Ovary (tissue), 9 donors: ENCODE measurements around the gene ZSCAN5A. TPM values are rescaled to one million over a fixed set of nuclear protein-coding genes. Genes with fewer than 3 reads are reported as not detected.
"Not testable (repeated sequence)": the region's sequence is repeated elsewhere in the genome, so short reads cannot be mapped to it uniquely, and the experiment has no call there.

Experiments
- DNase-seq, 5 donors: peaks; one replicate each; pipeline ENCODE4 v3.0.0-alpha.2; 2019 to 2020
- H3K27ac ChIP-seq, 2 donors: fragments of 200-600 bp; one replicate each; pipeline versions ENCODE4 v1.5.1 to v1.8.0; 2019 to 2022
- H3K27me3 ChIP-seq: fragments of 200-600 bp; one replicate; pipeline ENCODE4 v1.8.0; 2022
- H3K36me3 ChIP-seq: fragments of 200-600 bp; sonication (generic); one replicate; pipeline ENCODE4 v1.5.1; 2019
- H3K4me1 ChIP-seq: one replicate; pipeline ENCODE4 v1.8.1; 2013; ENCODE audit warnings: mild to moderate bottlenecking, moderate library complexity; ENCODE audit not compliant: insufficient read depth
- H3K4me3 ChIP-seq: fragments of 200-600 bp; sonication (generic); one replicate; pipeline ENCODE4 v1.5.1; 2017
- H3K9me3 ChIP-seq, 2 donors: fragments of 200-600 bp in 1 of 2; sonication (generic) in 1 of 2; one replicate each; pipeline versions ENCODE4 v1.5.1 to v1.8.1; 2013 to 2019; ENCODE audit warnings: mild to moderate bottlenecking in 1 of 2, moderate library complexity in 1 of 2
- CTCF ChIP-seq, 3 donors: fragments of 450-650 bp in 2 of 3; fragments of 200-600 bp in 1 of 3; IDR thresholded peaks; one replicate each; pipeline versions ENCODE4 v1.5.1 to v1.8.0; 2016 to 2022; ENCODE audit warnings: antibody characterized with exemption in 3 of 3, mild to moderate bottlenecking in 1 of 3
- EP300 ChIP-seq: sonication (generic); formaldehyde crosslinking; IDR thresholded peaks from one replicate; pipeline ENCODE4 v1.6.1; 2017; ENCODE audit warnings: antibody characterized with exemption
- POLR2A ChIP-seq: fragments of 450-650 bp; IDR thresholded peaks from one replicate; pipeline ENCODE4 v1.6.1; 2017; ENCODE audit warnings: antibody characterized with exemption, mild to moderate bottlenecking, moderate library complexity
- WGBS, 3 donors: extraction: QIAGEN DNeasy Blood & Tissue Kit in 1 of 3; methylation state at CpG; one replicate each; pipeline versions ENCODE4 v1.1.5 to v1.1.7; 2013 to 2017; 5-methylcytosine and 5-hydroxymethylcytosine counted together
- intact Hi-C, 4 donors: fragments of 100-400 bp; cut with DNase I; formaldehyde crosslinking; loops; one replicate each; pipeline versions ENCODE4 v1.11.0 to v1.15.1; 2022 to 2023
- polyA plus RNA-seq, 2 donors: library from polyadenylated mRNA; stranded (reverse); fragments of 200-250 nt in 1 of 2; fragments of 350-450 nt in 1 of 2; fragmentation: Illumina TruSeq in 1 of 2; extraction: RNeasy Lipid Tissue Mini Kit (QIAGEN cat#74804) in 1 of 2; gene quantifications; one replicate each; pipeline ENCODE4 v1.2.3, GENCODE V29; 2013 to 2014
- total RNA-seq, 7 donors: library from RNA; depleted of rRNA in 2 of 7; stranded (reverse); fragments of >200 nt in 2 of 7; fragmentation: NEBNext Ultra II Directional in 3 of 7; extraction: Animal tissue kit (Norgen Biotek cat#: 25700) in 3 of 7; gene quantifications; one replicate each; pipeline versions ENCODE4 v1.1.0 to v1.2.4, GENCODE V29; 2016 to 2023
- donor health status: DM: no; HTN: no; CAD: no; lungs with moderate emphysema.
- donor health status: DM: no; HTN: no; CAD: no.
- donor health status: Bipolar disorder and iron deficiency.
- donor health status: DM: yes; HTN: yes; CAD: no.
- donor health status: DM: no; HTN: no; CAD: no.
- donor health status: DM: yes; HTN: yes; CAD: no.

Gene ZSCAN5A
- total and polyA plus RNA-seq, 9 donors: 4.6 to 25.7 (median 11.5) TPM

GRCh38 chr19:56266051-56266450 lies 48.6 kb downstream of the ZSCAN5A start:
- Histone ChIP-seq H3K36me3 (no peaks in the 10 kb centered on the region), H3K4me1 (no peaks in the 10 kb centered on the region), H3K27me3 (no peaks in the 10 kb centered on the region), H3K9me3 (no peaks in the 10 kb centered on the region), H3K4me3 (no peak overlapping the region), H3K27ac (no peak overlapping the region)
- no peak for TF ChIP-seq POLR2A
- TF ChIP-seq EP300: no peak
- no peak for TF ChIP-seq CTCF (IDR thresholded peaks at IDR 0.05)
- 4 to 56% (median 52%) methylated on average over 3 of the region's 3 CpGs for WGBS, 3 donors
- no peak for DNase-seq
- intact Hi-C loops: no loop called here

- H3K27me3 ChIP-seq: no peaks in the 10 kb centered on the region
- no peaks in the 10 kb centered on the region for H3K9me3 ChIP-seq
- no peak overlapping the region for H3K27ac ChIP-seq
- TF ChIP-seq POLR2A: no peak
- TF ChIP-seq EP300: no peak
- TF ChIP-seq CTCF (IDR thresholded peaks at IDR 0.05): no peak
- no peaks in the 10 kb centered on the region for H3K36me3 ChIP-seq
- no peaks in the 10 kb centered on the region for H3K4me1 ChIP-seq
- WGBS, 3 donors: 93 to 96% (median 94%) methylated on average over 5 of the region's 5 CpGs
- no peak overlapping the region for H3K4me3 ChIP-seq
- intact Hi-C loops: no loop called here
- no peak for DNase-seq
Measured at GRCh38 chr19:56263319-56263718, 51.3 kb downstream of the ZSCAN5A start.

- DNase-seq, H3K27me3 ChIP-seq, H3K4me1 ChIP-seq, H3K36me3 ChIP-seq, intact Hi-C loops, H3K4me3 ChIP-seq, H3K9me3 ChIP-seq, H3K27ac ChIP-seq: not testable (repeated sequence)
- WGBS, 3 donors: 92 to 94% (median 94%) methylated on average over 6 of the region's 6 CpGs
Measured at GRCh38 chr19:56261932-56262331, 52.7 kb downstream of the ZSCAN5A start.

- Histone ChIP-seq H3K4me3 (no peak overlapping the region), H3K27ac (no peak overlapping the region), H3K9me3 (no peaks in the 10 kb centered on the region), H3K27me3 (no peaks in the 10 kb centered on the region), H3K36me3 (no peaks in the 10 kb centered on the region), H3K4me1 (no peaks in the 10 kb centered on the region)
- intact Hi-C loops: no loop called here
- DNase-seq: no peak
- no peak for TF ChIP-seq POLR2A
- no peak for TF ChIP-seq CTCF (IDR thresholded peaks at IDR 0.05)
- TF ChIP-seq EP300: no peak
Measured at GRCh38 chr19:56261145-56261544, 53.5 kb downstream of the ZSCAN5A start.

GRCh38 chr19:56258272-56258671 lies 56.4 kb downstream of the ZSCAN5A start:
- Histone ChIP-seq H3K4me3 (no peak overlapping the region), H3K27me3 (no peaks in the 10 kb centered on the region), H3K27ac (no peak overlapping the region), H3K36me3 (no peaks in the 10 kb centered on the region), H3K4me1 (no peaks in the 10 kb centered on the region), H3K9me3 (no peaks in the 10 kb centered on the region)
- intact Hi-C loops: loop anchor here in 2 of 4 donors (10.0 kb wide), 2 partner anchors 87 to 183 kb away; no protein-coding TSS in a partner anchor
- TF ChIP-seq EP300 (no peak), CTCF (IDR thresholded peaks at IDR 0.05) (no peak), POLR2A (no peak)
- WGBS, 3 donors: 86 to 90% (median 87%) methylated on average over 12 of the region's 12 CpGs
- DNase-seq: no peak
